Body of pancreas (tissue), 4 donors: ENCODE measurements around the gene ULBP3.

Experiments
- CTCF ChIP-seq, 7 experiments: fragments of 450-650 bp in 4 of 7; fragments of 200-600 bp in 3 of 7; sonication (generic) in 3 of 7; IDR thresholded peaks; one replicate each; pipeline ENCODE4 v1.5.1; 2016 to 2019; ENCODE audit warnings: antibody characterized with exemption in 7 of 7
- POLR2A ChIP-seq, 3 donors: fragments of 450-650 bp; IDR thresholded peaks; one replicate each; pipeline ENCODE4 v1.6.1; 2016; ENCODE audit warnings: antibody characterized with exemption in 3 of 3, mild to moderate bottlenecking in 2 of 3

GRCh38 chr6:150032598-150032997 lies 36.3 kb downstream of the ULBP3 start:
- no peak for TF ChIP-seq CTCF (IDR thresholded peaks at IDR 0.05)
- no peak for TF ChIP-seq POLR2A (IDR thresholded peaks at IDR 0.05)
